HG03060 (cell line): ENCODE results near the gene GPR149.

ENCODE experiments used
- ATAC-seq: cut with Tn5 transposase; IDR thresholded peaks from one replicate; pipeline ENCODE4 v1.9.1; 2021; ENCODE audit warnings: low read depth, moderate number of reproducible peaks; ENCODE audit not compliant: unreplicated experiment

The GPR149 gene

DNA sequence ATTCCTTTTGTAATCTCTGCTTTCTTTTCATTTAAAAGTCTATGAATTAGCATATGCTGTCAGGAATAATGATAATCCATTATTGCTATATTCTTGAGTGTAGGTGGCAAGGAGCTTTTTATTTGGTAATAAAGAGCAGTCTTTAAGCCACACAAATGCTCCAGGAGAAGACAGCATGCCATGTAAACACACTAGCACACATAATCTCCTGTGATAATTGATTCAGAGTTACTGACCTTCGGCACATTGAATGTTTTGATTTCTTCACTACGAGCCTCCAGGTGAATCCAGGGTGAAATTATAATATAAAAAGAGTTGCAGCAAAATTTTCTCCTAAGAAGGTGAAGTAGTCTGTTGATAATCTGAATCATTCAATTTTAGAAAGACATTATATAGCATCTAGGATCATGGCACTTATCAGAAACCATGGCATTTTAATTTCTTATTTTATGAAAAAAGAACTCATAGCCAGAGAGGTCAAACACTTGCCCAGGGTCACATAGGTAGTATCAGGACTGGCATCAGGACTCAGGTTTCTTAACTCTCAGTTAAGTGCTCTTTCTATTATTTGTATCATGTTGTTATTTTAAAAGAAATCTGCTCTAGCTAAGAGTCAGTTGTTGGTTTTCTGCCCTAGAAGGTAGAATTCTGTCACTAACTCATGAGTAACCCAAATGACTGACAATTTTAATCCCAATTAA is 84.4 kb downstream of the GPR149 start:
- ATAC-seq: no peak

DNA sequence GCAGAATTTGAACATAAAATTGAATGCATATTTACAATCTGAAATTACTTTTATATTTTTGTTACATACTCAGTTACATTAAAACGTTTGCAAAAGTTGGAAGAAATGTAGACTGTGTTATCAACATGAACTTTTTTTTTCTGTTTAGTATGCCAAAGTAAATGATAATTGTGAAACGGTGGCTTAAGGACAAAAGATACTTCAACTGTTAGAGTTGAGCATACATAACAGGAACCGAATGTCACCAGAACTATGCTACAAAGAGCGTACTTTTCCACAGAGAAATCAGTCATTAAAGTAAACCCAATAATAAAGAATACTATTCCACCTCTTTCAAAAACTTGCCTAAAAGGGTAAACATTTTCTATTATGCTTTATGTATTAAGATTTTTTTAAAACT is 91.4 kb downstream of the GPR149 start:
- no peak for ATAC-seq

DNA sequence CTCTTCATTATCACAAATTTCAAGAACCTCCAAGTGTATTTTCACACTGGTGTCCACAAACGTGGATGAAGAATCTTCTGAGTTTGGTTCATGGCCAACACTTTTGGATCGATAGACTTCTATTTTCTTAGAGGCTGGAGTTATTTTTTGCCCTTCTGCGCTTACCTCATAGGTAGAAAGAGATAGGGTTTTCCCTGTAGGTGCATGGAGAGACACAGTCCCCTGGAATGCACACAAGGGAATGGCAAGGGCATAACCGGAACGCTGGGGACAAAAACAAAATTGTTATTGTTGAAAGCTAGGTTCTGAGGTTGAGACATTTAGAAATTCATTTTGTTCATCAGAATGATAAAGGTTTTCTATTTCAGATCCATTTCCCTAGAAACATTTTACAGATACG is 92.0 kb downstream of the GPR149 start:
- ATAC-seq: no peak

DNA sequence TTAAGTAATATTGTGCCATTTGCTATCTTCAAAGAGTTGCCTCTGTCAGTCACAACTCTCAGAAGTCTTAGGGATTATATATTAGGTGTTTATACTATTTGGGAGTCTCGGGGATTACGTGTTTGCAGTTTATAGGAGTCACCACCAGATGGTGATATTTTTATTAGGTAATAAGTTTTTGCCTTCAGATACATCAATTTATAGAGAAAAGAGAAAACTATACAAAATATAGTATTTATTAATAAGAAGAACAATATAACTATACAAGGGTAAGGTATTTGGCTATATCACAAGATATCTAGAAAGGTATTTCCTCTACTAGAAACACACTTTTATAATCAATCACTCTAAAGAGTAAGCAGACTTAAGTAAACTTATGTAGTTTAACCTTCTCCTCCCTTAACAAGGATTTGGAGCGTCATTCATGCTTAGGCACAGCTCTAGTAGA is 95.0 kb downstream of the GPR149 start:
- ATAC-seq: no peak

DNA sequence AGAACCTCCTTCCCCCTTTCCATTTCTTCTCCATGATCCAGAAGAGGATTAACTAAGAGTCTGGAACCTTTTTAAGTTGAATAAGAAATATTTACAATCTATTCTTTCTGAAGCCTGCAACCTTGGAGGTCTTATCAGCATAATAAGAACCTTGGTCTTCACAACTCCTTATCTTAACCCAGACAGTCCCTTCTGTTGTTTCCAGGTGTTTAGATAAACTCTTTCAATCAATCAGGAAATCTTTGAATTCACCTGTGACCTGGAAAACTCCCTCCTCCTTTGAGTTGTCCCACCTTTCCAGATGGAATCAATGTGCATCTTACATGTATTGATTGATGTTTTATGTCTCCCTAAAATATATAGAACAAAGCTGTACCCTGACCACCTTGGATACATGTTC is 102.1 kb downstream of the GPR149 start:
- ATAC-seq: no peak

DNA sequence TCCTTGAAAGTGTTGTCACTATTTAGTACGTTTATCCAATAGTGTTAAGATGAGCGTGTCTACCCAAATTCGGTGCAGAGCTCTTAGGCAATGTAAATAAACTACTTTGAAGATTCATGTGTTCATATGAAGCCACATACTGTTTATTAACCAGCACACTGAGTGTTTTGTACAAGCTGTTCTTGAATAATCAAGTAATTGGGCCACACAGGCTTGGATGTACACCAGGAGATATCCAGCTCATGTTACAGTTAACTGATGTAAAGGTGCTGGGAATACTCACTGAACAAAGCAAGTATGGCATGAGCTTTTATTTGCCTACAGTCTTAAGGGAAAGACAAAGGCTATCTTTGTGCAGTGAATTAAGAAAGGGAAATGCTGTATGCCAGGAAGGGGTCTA is 105.1 kb downstream of the GPR149 start:
- ATAC-seq: no peak

DNA sequence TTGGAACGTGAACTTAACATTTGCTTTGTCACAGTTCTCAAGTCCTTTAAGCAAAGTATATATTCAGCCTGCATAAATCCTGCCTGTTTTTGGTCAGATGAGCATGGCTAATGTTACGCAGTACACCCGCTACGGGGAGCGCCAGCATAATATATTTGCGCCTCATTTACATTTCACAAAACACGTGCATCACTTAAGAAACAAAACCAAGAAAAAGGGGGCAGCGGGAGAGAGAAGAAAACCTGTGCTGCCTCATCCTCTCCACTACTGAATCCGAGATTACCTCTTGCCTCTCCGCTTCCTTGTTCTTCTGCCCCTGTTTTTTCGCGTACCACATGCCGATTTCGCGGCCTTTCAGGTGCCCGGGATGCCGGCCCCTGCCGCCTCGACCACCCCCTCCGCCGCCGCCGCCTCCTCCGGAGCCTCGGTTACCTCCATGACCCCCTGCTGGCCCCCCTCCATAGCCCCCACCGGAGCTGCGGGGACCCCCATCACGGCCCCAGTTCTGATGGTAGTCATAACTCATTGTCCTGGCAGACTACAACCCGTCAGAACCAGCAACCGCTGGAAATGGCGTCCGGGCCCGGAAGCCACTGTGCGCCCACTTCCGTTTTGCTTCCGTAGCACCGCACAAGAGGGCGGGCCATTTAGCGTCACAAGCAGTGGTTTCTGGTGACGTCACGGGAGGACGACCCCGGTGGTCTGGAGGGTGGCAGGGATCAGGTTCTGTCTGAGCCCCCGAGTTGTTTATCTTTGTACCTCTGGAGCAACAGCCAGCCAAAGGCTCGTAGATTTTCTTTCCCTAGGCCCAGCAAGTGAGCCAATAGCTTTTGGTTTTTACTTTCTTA is 105.9 kb downstream of the GPR149 start, which contains the start of gene DHX36:
DHX36 (minus strand) TSS at position 597 of the 848 bp plus-strand sequence; CDS start at position 526, 71 bp downstream.
- peak; percentile 88 for ATAC-seq

DNA sequence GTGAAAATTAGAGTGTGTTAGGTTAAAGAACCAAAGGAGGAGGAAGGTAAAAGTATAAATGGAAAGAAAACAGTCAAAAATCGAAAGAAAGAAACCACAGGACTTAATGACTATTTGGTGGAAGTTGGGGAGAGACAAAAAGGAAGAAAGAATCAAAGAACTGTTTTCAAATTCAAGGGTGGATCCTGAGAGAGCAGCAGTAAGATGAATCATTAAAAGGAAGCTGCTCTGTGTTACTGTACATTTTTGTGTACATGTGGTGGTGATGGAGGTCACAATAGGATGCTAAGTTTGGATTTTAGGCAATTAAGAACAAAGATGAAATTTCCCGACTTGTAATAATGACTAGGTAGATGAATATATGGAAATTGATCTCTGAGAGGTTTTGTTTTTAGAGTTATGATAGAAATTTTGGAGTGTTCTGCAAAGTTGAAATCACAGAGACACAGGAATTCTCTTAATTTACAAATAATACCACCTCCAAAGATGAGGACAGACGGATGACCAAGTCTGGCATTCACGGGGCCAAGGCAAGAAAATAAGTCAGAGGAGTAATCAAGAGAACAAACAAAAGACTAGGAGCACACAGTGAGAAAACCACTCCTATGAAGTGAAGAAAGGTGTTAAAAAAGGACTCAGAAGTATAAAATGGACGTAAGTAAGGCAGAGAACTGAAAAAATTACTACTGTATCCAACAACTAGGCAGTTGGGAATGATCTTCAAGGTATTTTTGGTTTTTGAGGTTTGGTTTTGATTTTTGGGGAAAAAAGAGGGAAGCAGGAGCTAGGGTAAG is 112.8 kb downstream of the GPR149 start:
- no peak for ATAC-seq

DNA sequence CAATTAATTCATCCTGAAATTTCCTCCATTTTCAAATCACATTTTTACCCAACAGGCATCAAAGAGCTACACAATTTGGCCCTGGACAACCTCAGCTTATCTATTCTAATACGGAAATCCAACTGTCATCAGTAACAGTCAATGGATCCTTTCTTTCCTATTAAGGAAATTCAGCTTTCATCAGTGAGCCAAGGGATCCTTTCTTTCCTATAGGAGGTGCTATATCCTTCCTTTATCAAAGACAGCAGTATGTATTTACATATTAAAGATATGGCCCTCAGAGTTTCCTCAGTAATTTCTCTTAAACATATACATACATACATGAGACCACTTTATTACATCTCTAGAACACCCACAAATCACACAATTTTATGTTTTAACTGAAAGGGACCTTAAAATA is 115.8 kb downstream of the GPR149 start:
- no peak for ATAC-seq

DNA sequence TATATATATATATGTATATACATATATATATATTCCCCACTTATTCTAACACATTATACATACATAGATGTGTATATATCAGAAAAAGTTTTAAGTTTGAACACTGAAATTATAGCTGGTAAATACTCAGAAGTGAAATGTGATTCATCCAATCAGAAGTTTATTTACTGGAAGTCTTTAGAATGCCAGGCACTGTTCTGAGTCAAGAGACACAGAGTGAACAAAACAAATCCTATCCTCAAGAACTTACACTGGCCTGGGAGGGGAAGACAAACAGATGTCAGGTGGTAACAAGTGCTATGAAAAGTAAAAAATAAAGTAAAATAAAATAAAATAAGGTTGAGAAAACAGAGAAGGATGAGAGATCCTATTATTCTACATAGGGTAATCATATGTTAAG is 119.2 kb downstream of the GPR149 start:
- no peak for ATAC-seq

DNA sequence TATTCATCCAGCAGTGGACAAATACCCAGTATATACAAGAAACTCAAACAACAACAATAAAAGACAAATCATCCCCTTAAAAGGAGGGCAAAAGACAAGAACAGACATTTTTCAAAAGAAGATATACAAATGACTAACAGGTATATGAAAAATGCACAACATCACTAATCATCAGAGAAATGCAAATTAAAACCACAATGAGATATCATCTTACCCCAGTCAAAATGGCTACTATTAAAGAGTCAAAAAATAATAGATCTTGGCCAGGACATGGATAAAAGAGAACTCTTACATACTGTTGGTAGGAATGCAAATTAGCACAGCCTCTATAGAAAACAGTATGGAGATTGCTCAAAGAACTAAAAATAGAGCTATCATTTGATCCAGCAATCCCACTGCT is 122.6 kb downstream of the GPR149 start:
- ATAC-seq: no peak

DNA sequence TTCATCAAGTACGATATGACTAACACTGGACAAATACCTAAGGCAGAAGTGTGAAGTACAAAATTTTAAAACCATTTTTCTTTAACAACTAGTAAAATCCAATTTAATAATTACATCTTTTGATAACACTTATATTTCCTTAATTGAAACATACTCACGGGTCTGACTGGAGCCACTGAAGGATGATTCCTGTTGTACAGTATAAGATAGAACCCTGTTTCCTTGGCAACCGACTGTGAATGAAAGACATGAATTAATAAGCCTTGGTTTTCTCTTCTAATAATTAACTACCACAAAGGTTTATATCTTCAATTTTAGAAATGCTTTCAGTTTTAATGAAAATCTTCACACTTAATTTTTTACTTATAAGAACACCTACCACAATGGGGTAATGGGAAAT is 125.1 kb downstream of the GPR149 start:
- no peak for ATAC-seq

DNA sequence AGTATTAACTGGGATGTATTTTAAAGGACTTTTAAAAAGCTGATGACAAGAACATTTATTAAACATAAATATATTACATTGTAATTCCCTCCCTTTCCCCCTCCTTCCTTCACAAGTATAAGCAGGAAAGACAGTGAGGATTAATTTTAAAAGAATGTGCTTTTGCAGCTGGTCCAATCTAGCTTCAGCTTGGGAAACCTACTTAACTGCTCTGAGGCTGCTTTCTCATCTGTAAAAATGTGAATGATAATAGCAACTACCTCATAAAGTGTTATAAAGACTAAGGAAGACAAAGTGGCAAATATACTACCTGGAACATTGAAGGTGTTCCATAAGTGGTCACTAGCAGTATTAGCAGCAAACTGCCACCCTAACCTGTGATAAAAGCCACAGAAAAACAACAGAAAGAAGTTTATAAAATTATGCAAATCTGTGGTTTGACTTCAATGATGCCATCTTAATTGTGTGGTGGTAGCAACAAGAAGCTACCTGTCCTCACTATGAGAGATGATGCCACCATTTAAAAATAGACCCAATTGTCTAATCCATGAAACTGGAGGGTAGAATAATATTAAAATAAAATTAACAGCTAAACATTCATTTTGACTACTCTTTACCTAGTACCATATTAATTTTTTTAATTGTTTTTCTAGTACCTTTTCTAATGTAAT is 125.7 kb downstream of the GPR149 start:
- ATAC-seq: no peak

DNA sequence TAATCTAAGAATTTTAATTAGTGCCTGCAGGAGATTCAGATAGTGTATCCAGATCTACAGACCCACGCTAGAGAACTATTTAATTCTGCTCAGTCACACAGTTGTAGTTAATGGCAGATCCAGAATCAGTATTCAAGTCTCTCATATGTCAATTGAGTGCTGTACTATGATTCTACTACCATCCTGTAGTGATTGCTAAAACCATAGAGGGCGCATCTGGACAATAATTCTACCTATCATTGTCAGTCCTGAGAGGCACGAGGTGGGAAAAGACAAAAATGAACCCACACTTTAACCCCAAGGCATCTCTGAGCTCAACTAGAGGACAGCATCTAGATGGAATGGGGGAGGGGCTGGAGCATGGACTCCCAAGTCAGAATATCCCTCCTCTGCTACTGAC is 128.4 kb downstream of the GPR149 start:
- no peak for ATAC-seq

DNA sequence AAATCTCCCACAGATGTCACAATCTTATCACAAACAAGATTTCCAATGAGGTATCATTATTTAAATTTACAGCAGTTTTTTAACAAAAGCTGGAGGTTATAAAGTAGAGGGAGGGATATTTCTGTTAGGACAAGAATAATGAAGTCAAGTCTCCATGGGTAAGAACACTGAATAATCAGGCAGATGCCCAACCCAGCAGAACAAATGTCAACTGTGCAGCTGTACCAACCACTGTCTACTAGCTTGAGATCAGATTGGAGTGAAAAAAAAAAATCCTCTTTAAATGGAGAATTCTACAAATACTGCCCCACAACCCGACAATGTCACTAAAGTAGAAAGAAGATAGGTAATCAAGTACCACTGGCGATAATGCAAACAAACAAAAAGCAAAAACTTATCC is 136.0 kb downstream of the GPR149 start:
- ATAC-seq: no peak

DNA sequence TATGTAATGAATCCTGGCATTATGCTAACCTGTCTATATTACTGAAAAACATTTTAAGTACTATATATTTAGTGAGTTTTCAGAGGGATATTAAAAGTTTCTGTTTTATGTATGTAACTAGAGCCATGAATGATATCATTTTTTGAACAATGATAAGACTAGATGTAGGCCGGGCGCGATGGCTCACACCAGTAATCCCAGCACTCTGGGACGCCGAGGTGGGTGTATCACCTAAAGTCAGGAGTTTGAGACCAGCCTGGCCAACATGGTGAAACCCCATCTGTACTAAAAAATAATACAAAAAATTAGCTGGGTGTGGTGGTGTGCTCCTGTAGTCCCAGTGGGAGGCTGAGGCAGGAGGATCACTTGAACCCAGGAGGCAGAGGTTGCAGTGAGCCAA is 139.8 kb downstream of the GPR149 start:
- ATAC-seq: no peak
